ENCODE data around the gene RERG.

DNA sequence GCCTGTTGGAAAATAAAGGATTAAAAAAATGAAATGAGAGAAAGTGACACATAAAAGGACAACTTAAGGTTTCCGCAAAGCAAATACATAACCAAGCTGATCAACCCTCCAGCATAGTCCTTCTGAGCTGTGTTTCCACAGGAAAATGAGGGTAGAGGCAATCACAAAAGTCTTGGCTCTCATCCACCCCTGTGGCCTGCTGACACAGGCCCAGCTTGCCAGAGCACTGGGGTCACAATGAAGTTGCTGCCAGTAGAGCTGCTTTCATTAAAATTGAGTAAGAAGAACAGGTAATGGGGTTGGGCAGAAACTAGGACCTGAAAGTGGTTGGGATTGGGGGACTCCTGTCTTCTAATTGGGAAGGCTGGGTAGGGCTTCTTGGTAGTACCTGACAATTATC is 65.9 kb downstream of the RERG start:
- TF ChIP-seq RAD21 (IDR thresholded peaks at IDR 0.05) (no peak), CTCF (IDR thresholded peaks at IDR 0.05; ENCODE audit: low read depth, low read length, missing input control) (no peak), GABPA (IDR thresholded peaks at IDR 0.05 in 1 of 2, conservative IDR thresholded peaks at IDR 0.05 in 1 of 2) (no peak), RXRA (IDR thresholded peaks at IDR 0.05) (no peak), EGR1 (IDR thresholded peaks at IDR 0.05; ENCODE audit: low read depth in 2 of 2) (no peak), MAX (IDR thresholded peaks at IDR 0.05) (no peak), JUND (IDR thresholded peaks at IDR 0.05) (no peak)
- TF ChIP-seq, protein P1, sequence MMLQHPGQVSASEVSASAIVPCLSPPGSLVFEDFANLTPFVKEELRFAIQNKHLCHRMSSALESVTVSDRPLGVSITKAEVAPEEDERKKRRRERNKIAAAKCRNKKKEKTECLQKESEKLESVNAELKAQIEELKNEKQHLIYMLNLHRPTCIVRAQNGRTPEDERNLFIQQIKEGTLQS (IDR thresholded peaks at IDR 0.05), result no peak
